A673 (cell line): ENCODE data around the gene CYP4F2. TPM values are rescaled to one million over a fixed set of nuclear protein-coding genes. Genes with fewer than 3 reads are reported as not detected.
"Not testable (repeated sequence)": the region's sequence is repeated elsewhere in the genome, so short reads cannot be mapped to it uniquely, and the experiment has no call there.

ENCODE experiments used
- BruUV-seq: library from RNA; stranded (reverse); fragments of 400-500 nt; replicated peaks from 2 replicates; lab custom pipeline; 2021; lab: Mats Ljungman, UMichigan
- CTCF ChIA-PET: fragments of 300-600 bp; sonication (Branson Sonifier 250); formaldehyde crosslinking; loops from one replicate; lab custom pipeline; 2022; ENCODE audit warnings: antibody characterized with exemption; lab: Charles Lee
- POLR2A ChIA-PET: fragments of 300-600 bp; sonication (Branson Sonifier 250); formaldehyde crosslinking; loops from one replicate; lab custom pipeline; 2022; ENCODE audit warnings: antibody characterized with exemption; ENCODE audit not compliant: low non-redundant PET; lab: Charles Lee
- DNase-seq: peaks from one replicate; pipeline ENCODE4 v3.0.0-alpha.2; 2015; ENCODE audit warnings: low spot score
- H3K27ac ChIP-seq: fragments of 200-600 bp; sonication (generic); 2 replicates; pipeline ENCODE4 v1.5.1; 2016; ENCODE audit warnings: mixed run types, low read depth, mild to moderate bottlenecking, mixed read lengths, antibody characterized with exemption, low read length; ENCODE audit not compliant: poor library complexity, severe bottlenecking
- H3K27me3 ChIP-seq: fragments of 200-600 bp; sonication (generic); replicated peaks from 2 replicates; pipeline ENCODE4 v1.6.1; 2017; ENCODE audit warnings: mixed run types, low read depth, mild to moderate bottlenecking, mixed read lengths, antibody characterized with exemption, low read length; ENCODE audit not compliant: insufficient read depth, poor library complexity
- H3K36me3 ChIP-seq: fragments of 200-600 bp; sonication (generic); 2 replicates; pipeline ENCODE4 v1.6.1; 2016; ENCODE audit warnings: mixed run types, mild to moderate bottlenecking, mixed read lengths, antibody characterized with exemption, low read length; ENCODE audit not compliant: insufficient read depth, poor library complexity, severe bottlenecking
- H3K4me1 ChIP-seq: fragments of 200-600 bp; sonication (generic); 2 replicates; pipeline ENCODE4 v1.6.1; 2017; ENCODE audit warnings: mixed run types, mild to moderate bottlenecking, mixed read lengths, antibody characterized with exemption, low read length; ENCODE audit not compliant: insufficient read depth, poor library complexity, severe bottlenecking
- H3K4me3 ChIP-seq: fragments of 200-600 bp; sonication (generic); 2 replicates; pipeline ENCODE4 v1.5.1; 2016; ENCODE audit warnings: low read depth, mixed run types, mild to moderate bottlenecking, mixed read lengths, low read length; ENCODE audit not compliant: poor library complexity, severe bottlenecking
- H3K9me3 ChIP-seq: fragments of 200-600 bp; sonication (generic); 2 replicates; pipeline ENCODE4 v1.6.1; 2016; ENCODE audit warnings: mixed run types, low read depth, mild to moderate bottlenecking, mixed read lengths, antibody characterized with exemption, low read length; ENCODE audit not compliant: poor library complexity, severe bottlenecking
- CTCF ChIP-seq: fragments of 300-800, 200-600 bp; sonication (generic); conservative IDR thresholded peaks from 2 replicates; pipeline ENCODE4 v1.5.1; 2017; ENCODE audit warnings: low read depth, mild to moderate bottlenecking, antibody characterized with exemption, low read length, moderate library complexity, mixed read lengths
- EZH2 ChIP-seq: fragments of 200-600 bp; sonication (generic); IDR thresholded peaks from 2 replicates; pipeline ENCODE4 v1.6.1; 2017; ENCODE audit warnings: borderline replicate concordance, low read depth, mild to moderate bottlenecking, mixed read lengths, antibody characterized with exemption, low read length; ENCODE audit not compliant: poor library complexity, severe bottlenecking
- intact Hi-C: fragments of 100-400 bp; cut with micrococcal nuclease; formaldehyde crosslinking; loops from one replicate; pipeline ENCODE4 v1.10.0; 2022; ENCODE audit not compliant: unreplicated experiment
- total RNA-seq: library from RNA; stranded (reverse); gene quantifications from 2 replicates; pipeline ENCODE4 v1.2.3, GENCODE V29; 2021

The CYP4F2 gene
- total RNA-seq, 1 experiment from 2014 or later: not detected

GRCh38 chr19:15850385-15850784 lies 47.5 kb downstream of the CYP4F2 start:
- POLR2A ChIA-PET: no interaction called here
- Histone ChIP-seq H3K36me3 (no peaks in the 10 kb centered on the region), H3K4me3 (no peak overlapping the region), H3K9me3 (no peaks in the 10 kb centered on the region), H3K27me3 (no peaks in the 10 kb centered on the region), H3K4me1 (no peaks in the 10 kb centered on the region), H3K27ac (no peak overlapping the region)
- DNase-seq: no peak
- CTCF ChIA-PET: no interaction called here
- intact Hi-C loops: no loop called here
- BruUV-seq: no TSS peak
- TF ChIP-seq EZH2: no peak
- TF ChIP-seq CTCF: no peak

- Histone ChIP-seq H3K4me1 (no peaks in the 10 kb centered on the region), H3K9me3 (no peaks in the 10 kb centered on the region), H3K27ac (no peak overlapping the region), H3K36me3 (no peaks in the 10 kb centered on the region), H3K27me3 (peaks cover 6% of the 10 kb centered on the region), H3K4me3 (no peak overlapping the region)
- no peak for DNase-seq
- intact Hi-C loops: no loop called here
- no TSS peak for BruUV-seq
- POLR2A ChIA-PET: no interaction called here
- TF ChIP-seq EZH2: no peak
- TF ChIP-seq CTCF: no peak
- CTCF ChIA-PET: no interaction called here
Observed at GRCh38 chr19:15846923-15847322, 51.0 kb downstream of the CYP4F2 start.

GRCh38 chr19:15843894-15844222 lies 54.0 kb downstream of the CYP4F2 start:
- CTCF ChIA-PET: interaction anchor here (0.8 kb wide), 1 partner anchor 10 kb away, joined by 8 read pairs; no protein-coding TSS in a partner anchor
- H3K36me3 ChIP-seq, H3K4me1 ChIP-seq, H3K4me3 ChIP-seq, H3K27ac ChIP-seq, BruUV-seq, POLR2A ChIA-PET, H3K27me3 ChIP-seq, H3K9me3 ChIP-seq, DNase-seq, intact Hi-C loops: not testable (repeated sequence)

- no peak overlapping the region for H3K27ac ChIP-seq
- TF ChIP-seq EZH2: no peak
- no peak for TF ChIP-seq CTCF
- no peaks in the 10 kb centered on the region for H3K36me3 ChIP-seq
- H3K27me3 ChIP-seq: peaks cover 6% of the 10 kb centered on the region
- POLR2A ChIA-PET: no interaction called here
- DNase-seq: no peak
- CTCF ChIA-PET: interaction anchor here (0.5 to 0.8 kb wide), 2 partner anchors 10 to 366 kb away, joined by 6 to 8 read pairs; no protein-coding TSS in a partner anchor
- intact Hi-C loops: no loop called here
- no peaks in the 10 kb centered on the region for H3K4me1 ChIP-seq
- H3K9me3 ChIP-seq: no peaks in the 10 kb centered on the region
- no TSS peak for BruUV-seq
- H3K4me3 ChIP-seq: no peak overlapping the region
Observed at GRCh38 chr19:15843203-15843893, 54.5 kb downstream of the CYP4F2 start.
